HG03060 (cell line): ENCODE data around the gene ITM2C.
A peak's percentile ranks its signal among the peaks of the same experiment; 100 is the strongest.

Source experiments
- ATAC-seq: cut with Tn5 transposase; IDR thresholded peaks from one replicate; pipeline ENCODE4 v1.9.1; 2021; ENCODE audit warnings: low read depth, moderate number of reproducible peaks; ENCODE audit not compliant: unreplicated experiment

Gene ITM2C

GRCh38 chr2:230922951-230923717 lies 58.4 kb downstream of the ITM2C start:
- no peak for ATAC-seq

DNA sequence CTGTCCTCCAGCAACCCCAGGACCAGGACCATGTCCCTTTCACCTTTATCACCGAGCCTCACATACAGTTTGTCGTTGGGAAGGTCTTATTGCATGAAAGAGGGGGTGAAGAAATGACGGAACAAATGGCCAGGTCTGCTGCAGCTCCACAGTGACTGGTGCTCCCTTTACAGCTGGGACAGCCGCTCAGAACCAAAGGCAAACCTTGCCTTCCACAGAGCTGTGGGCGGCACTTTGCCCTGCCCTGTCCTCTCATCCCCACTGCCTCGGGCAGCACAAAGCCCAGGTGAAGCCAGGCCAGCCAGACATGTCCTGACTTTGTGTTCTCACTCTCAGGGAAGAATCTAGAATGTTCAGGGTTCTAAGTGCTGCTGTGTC lies 59.3 kb downstream of the ITM2C start:
- no peak for ATAC-seq

DNA sequence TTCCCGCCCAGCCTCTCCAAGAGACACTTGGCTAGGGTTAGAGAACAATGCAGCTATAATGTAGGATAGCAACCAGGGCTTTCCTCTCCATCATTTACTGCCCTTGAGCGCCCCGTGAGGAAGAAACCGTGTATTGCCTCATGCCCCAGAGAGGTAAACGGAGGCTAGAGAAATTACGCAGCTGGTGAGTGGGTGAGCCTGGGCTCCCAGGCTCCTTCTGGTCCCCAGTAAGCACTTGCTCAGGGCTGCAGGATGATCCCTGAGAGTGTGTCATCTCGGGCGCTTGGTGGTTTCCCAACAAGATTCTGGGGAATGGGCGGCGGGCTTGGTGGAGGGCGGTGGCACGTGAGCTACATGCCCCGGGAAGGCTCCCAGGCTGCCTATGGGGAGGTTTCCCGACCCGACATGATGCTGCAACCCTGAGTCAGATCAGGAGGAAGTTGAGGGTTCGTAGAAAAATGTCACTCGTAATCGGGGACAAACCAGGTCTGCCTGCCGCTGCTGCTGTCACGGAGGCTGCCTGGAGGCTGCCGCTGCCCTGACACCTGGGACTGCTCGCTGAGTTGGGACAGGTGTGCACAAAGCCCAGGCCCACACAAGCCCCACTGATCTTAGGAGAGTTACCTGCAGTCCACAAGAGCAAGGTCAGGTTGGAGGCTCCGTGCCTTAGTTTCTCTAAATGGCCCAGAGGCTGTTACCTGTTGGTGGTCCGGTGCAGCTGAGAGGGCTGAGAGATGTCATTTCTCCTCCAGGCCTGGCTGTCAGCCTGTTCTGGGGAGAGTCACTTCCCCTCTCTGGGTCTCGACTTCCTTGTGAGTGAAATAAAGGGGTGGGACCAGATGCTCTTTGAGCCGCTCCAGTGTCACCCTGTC lies 60.0 kb downstream of the ITM2C start, which contains the start of gene GPR55:
Gene GPR55, minus strand, starts transcription at position 773 of the 872 bp plus-strand sequence. CDS start 14,280 bp downstream, outside the sequence.
- ATAC-seq: no peak

GRCh38 chr2:230925443-230925878 lies 60.7 kb downstream of the ITM2C start:
- ATAC-seq: peak; percentile 9

- ATAC-seq: peak; percentile 33
Measured at GRCh38 chr2:230925879-230926765, 61.4 kb downstream of the ITM2C start.

DNA sequence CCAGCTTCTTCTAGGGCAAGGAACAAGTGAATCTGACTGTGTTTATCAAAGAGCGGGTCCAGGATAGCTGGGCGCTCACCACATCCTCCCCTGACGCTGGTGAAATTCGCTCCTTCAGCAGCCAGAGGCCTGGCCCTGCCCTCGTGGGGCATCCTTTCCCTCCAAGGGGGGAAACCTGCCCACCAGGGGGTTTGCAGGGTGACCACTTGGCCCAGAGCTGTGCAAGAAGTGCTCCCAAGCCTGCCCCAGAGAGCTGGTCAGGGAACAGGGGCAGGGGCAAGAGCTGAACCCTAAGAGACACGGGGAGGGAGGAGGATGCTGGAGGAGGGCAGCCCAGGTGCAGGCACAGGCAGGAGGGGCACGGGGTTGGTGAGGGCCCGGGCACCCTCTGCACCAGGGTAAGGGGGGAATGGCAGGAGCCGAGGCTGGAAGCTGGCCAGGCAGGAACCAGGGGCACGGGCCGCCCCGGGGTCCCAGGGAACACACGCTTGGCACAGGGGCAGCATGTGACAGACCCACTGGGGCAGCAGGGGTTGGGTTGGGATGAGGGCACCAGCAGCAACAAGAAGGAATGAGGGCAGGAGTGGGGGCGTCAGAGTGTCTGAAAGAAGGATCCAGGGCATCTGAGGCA lies 63.1 kb downstream of the ITM2C start:
- no peak for ATAC-seq
